Progenitor cell of endocrine pancreas (in vitro differentiated cells): ENCODE measurements around the gene CLK1. TPM values are rescaled to one million over a fixed set of nuclear protein-coding genes. Genes with fewer than 3 reads are reported as not detected.

Experiments used
- DNase-seq: peaks from one replicate; pipeline ENCODE4 v3.0.0; 2021; ENCODE audit warnings: low spot score; ENCODE audit not compliant: unreplicated experiment
- H3K27ac Mint-ChIP-seq: 2 replicates; pipeline ENCODE4 v1.8.0; 2021; ENCODE audit warnings: mild to moderate bottlenecking, moderate library complexity, mixed read lengths
- H3K27me3 Mint-ChIP-seq: 2 replicates; pipeline ENCODE4 v1.8.0; 2021; ENCODE audit warnings: mixed read lengths
- H3K36me3 Mint-ChIP-seq: 2 replicates; pipeline ENCODE4 v1.8.0; 2022; ENCODE audit warnings: mixed read lengths; ENCODE audit not compliant: insufficient read depth
- H3K4me1 Mint-ChIP-seq: 2 replicates; pipeline ENCODE4 v1.8.0; 2021; ENCODE audit warnings: low read depth, mixed read lengths
- H3K4me3 Mint-ChIP-seq: 2 replicates; pipeline ENCODE4 v1.8.0; 2021; ENCODE audit warnings: low read depth, mild to moderate bottlenecking, moderate library complexity, mixed read lengths
- H3K9me3 Mint-ChIP-seq: 2 replicates; pipeline ENCODE4 v1.8.0; 2021; ENCODE audit warnings: low read depth, mixed read lengths
- CTCF ChIP-seq: fragments of 200-600 bp; sonication (generic); IDR thresholded peaks from one replicate; pipeline ENCODE4 v1.5.0; 2021; ENCODE audit warnings: antibody characterized with exemption, mild to moderate bottlenecking; ENCODE audit not compliant: unreplicated experiment
- total RNA-seq: library from RNA; stranded (reverse); gene quantifications from 2 replicates; pipeline ENCODE4 v1.2.1, GENCODE V29; 2021

The CLK1 gene
- total RNA-seq, 1 donor from 2014 or later = 128 TPM

GRCh38 chr2:200810252-200810997 lies 54.0 kb downstream of the CLK1 start:
- peak overlapping the region; percentile 99 for H3K27ac Mint-ChIP-seq
- H3K9me3 Mint-ChIP-seq = no peaks in the 10 kb centered on the region
- peaks cover 22% of the 10 kb centered on the region for H3K4me1 Mint-ChIP-seq
- DNase-seq = no peak
- H3K27me3 Mint-ChIP-seq = peaks cover 3% of the 10 kb centered on the region
- TF ChIP-seq CTCF = no peak
- H3K36me3 Mint-ChIP-seq = peaks cover 10% of the 10 kb centered on the region
- peak overlapping the region; percentile 98 for H3K4me3 Mint-ChIP-seq

- Mint-ChIP-seq H3K9me3 (no peaks in the 10 kb centered on the region), H3K36me3 (peaks cover 5% of the 10 kb centered on the region), H3K4me1 (peaks cover 22% of the 10 kb centered on the region), H3K27me3 (peaks cover 3% of the 10 kb centered on the region), H3K27ac (no peak overlapping the region), H3K4me3 (no peak overlapping the region)
- no peak for TF ChIP-seq CTCF
- no peak for DNase-seq
These were observed 54.8 kb downstream of the CLK1 start for GRCh38 chr2:200809506-200810251.

Other genes starting within 250 kb of the CLK1 start
- 246 and 248 TPM in 2 replicates for gene BZW1, start 52.7 kb downstream of the CLK1 start, total RNA-seq
- gene PPIL3, start 24.4 kb upstream of the CLK1 start, total RNA-seq = 65.1 and 71.8 TPM in 2 replicates
- 27.1 and 27.5 TPM in 2 replicates for gene NIF3L1, start 24.7 kb upstream of the CLK1 start, total RNA-seq
- gene ORC2, start 99.0 kb upstream of the CLK1 start, total RNA-seq = 39.5 and 45.3 TPM in 2 replicates
- gene HYCC2, start 207.0 kb upstream of the CLK1 start, total RNA-seq = 23.8 and 25.7 TPM in 2 replicates
- 74.7 and 75.7 TPM in 2 replicates for gene NDUFB3, start 207.3 kb upstream of the CLK1 start, total RNA-seq